HFFc6 (cell line): ENCODE measurements around the gene LRRC8C. TPM values are rescaled to one million over a fixed set of nuclear protein-coding genes. Genes with fewer than 3 reads are reported as not detected.

ENCODE experiments used
- DNase-seq: peaks from one replicate; pipeline ENCODE4 v3.0.0-alpha.2; 2018
- H3K27ac Mint-ChIP-seq: 2 replicates; pipeline ENCODE4 v1.8.0; 2020; ENCODE audit warnings: mild to moderate bottlenecking, mixed read lengths
- H3K27me3 Mint-ChIP-seq: 2 replicates; pipeline ENCODE4 v1.8.0; 2021; ENCODE audit warnings: mild to moderate bottlenecking, moderate library complexity, mixed read lengths; ENCODE audit not compliant: insufficient read depth
- H3K36me3 Mint-ChIP-seq: 2 replicates; pipeline ENCODE4 v1.8.0; 2021; ENCODE audit warnings: low read depth, mixed read lengths
- H3K4me1 Mint-ChIP-seq: 2 replicates; pipeline ENCODE4 v1.8.0; 2020; ENCODE audit warnings: low read depth, mixed read lengths
- H3K4me3 Mint-ChIP-seq: 2 replicates; pipeline ENCODE4 v1.8.0; 2020; ENCODE audit warnings: mild to moderate bottlenecking, moderate library complexity, mixed read lengths
- H3K9me3 Mint-ChIP-seq: 2 replicates; pipeline ENCODE4 v1.8.0; 2020; ENCODE audit warnings: mild to moderate bottlenecking, mixed read lengths
- CTCF ChIP-seq: fragments of 200-600 bp; sonication (generic); IDR thresholded peaks from 2 replicates; pipeline ENCODE4 v1.5.0; 2021; ENCODE audit warnings: antibody characterized with exemption, mild to moderate bottlenecking
- total RNA-seq, 6 experiments: library from RNA; stranded (reverse); fragmentation: NEBNext Ultra II Directional; extraction: Animal tissue kit (Norgen Biotek cat#: 25700); gene quantifications; 2 replicates in 1 of 6; 3 replicates in 5 of 6; pipeline ENCODE4 v1.2.3, GENCODE V29; 2021

LRRC8C gene
- total RNA-seq, 6 experiments from 2014 or later = 5.0 to 13.7 (median 10.9) TPM

- TF ChIP-seq CTCF = no peak
- no peak overlapping the region for H3K4me3 Mint-ChIP-seq
- no peaks in the 10 kb centered on the region for H3K36me3 Mint-ChIP-seq
- no peaks in the 10 kb centered on the region for H3K4me1 Mint-ChIP-seq
- no peak overlapping the region for H3K27ac Mint-ChIP-seq
- H3K27me3 Mint-ChIP-seq = peaks cover 9% of the 10 kb centered on the region
- DNase-seq = no peak
- H3K9me3 Mint-ChIP-seq = no peaks in the 10 kb centered on the region
Measured at GRCh38 chr1:89613928-89614327, 19.0 kb upstream of the LRRC8C start.

- DNase-seq = no peak
- Mint-ChIP-seq H3K27me3 (peaks cover 6% of the 10 kb centered on the region), H3K36me3 (no peaks in the 10 kb centered on the region), H3K9me3 (no peaks in the 10 kb centered on the region), H3K4me1 (no peaks in the 10 kb centered on the region), H3K27ac (no peak overlapping the region), H3K4me3 (no peak overlapping the region)
- TF ChIP-seq CTCF = peak; percentile 72
Measured at GRCh38 chr1:89615676-89616598, 17.0 kb upstream of the LRRC8C start.

GRCh38 chr1:89616844-89617627, 15.9 kb upstream of the LRRC8C start:
- no peak for DNase-seq
- Mint-ChIP-seq H3K27ac (no peak overlapping the region), H3K36me3 (no peaks in the 10 kb centered on the region), H3K4me1 (no peaks in the 10 kb centered on the region), H3K4me3 (no peak overlapping the region), H3K9me3 (no peaks in the 10 kb centered on the region), H3K27me3 (peaks cover 6% of the 10 kb centered on the region)
- no peak for TF ChIP-seq CTCF

GRCh38 chr1:89620664-89621063, 12.3 kb upstream of the LRRC8C start:
- no peak for TF ChIP-seq CTCF
- Mint-ChIP-seq H3K9me3 (no peaks in the 10 kb centered on the region), H3K4me3 (no peak overlapping the region), H3K36me3 (no peaks in the 10 kb centered on the region), H3K27ac (no peak overlapping the region), H3K4me1 (no peaks in the 10 kb centered on the region), H3K27me3 (peaks cover 1% of the 10 kb centered on the region; the same call in 1 of the 2 replicates)
- no peak for DNase-seq

GRCh38 chr1:89622895-89623294, 10.0 kb upstream of the LRRC8C start:
- Mint-ChIP-seq H3K27me3 (peaks cover 1% of the 10 kb centered on the region; the same call in 1 of the 2 replicates), H3K36me3 (no peaks in the 10 kb centered on the region), H3K9me3 (no peaks in the 10 kb centered on the region), H3K4me3 (no peak overlapping the region), H3K4me1 (no peaks in the 10 kb centered on the region), H3K27ac (no peak overlapping the region)
- TF ChIP-seq CTCF = peak; percentile 23; the same call in 1 of the 2 replicates
- DNase-seq = no peak
